Stimulated activated CD4-positive, alpha-beta T cell treated with anti-CD3 and anti-CD28 coated beads, TNF-alpha, amount 100 ng/mL, for 48 hours (primary cell): ENCODE data around the gene CNTNAP2.
"Not testable (repeated sequence)": the region's sequence is repeated elsewhere in the genome, so short reads cannot be mapped to it uniquely, and the experiment has no call there.

Experiments
- DNase-seq, 3 donors: peaks; one replicate each; pipeline ENCODE4 v3.0.0-alpha.2; 2020; ENCODE audit warnings: low read depth in 3 of 3

Gene CNTNAP2

DNA sequence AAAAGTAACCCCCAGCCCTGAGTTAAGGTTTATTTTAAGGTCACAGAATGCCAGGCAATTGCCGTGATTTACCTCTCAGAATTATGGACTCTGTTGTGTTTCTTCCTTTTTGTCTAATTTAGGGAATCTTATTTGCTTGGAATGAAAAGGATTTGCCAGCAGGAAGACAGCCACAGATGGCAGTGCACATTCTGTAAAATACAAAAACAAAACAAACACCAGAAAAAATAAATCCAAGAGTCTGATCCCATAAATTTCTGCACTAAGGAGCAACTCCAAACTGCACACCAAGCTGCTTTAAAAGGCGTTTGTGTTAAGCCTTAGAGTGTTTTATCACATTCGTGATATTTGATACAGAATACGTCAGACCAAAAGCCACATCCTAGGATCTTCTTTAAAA is 2275.0 kb downstream of the CNTNAP2 start:
- DNase-seq = no peak

DNA sequence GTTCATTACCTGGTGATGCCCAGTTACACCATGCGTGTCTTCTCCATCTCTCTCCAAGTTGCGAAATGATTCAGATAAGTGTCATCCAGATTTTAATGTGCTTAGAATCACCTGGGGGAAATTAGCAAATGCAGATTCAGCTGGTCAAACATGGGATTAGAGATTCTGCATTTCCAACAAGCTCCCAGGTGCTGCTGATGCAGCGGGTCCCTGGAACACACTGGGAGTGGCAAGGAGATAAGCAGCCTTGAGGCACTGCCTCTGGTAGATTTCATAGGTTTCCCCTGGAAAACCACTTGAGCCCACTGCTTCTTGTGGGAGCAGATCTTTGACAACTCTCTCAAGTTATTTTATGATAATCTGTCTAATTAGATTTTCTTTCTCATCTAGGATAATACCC is 2278.0 kb downstream of the CNTNAP2 start:
- DNase-seq = no peak

DNA sequence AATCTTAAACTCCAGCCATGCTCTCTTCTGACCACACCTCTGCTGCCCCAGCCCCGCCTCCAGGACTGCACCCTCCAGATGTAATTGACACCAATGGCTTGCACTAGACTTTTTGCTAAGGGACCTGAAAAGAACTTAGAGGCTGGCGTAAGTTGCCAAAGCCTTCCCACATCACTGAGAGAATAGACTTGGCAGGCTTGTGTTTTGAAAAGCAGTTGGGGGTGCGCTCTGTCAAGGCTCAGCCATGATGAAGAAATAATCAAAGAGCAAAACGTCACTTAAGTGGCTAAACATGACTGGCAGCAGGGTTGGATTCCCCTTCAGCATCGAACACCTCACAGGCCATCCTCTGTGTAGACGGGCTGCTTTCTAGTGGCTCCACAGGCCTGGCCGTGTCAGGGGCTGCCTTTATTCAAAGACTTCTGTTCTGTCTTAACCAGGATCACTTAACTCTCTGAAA is 2278.8 kb downstream of the CNTNAP2 start:
- no peak for DNase-seq

DNA sequence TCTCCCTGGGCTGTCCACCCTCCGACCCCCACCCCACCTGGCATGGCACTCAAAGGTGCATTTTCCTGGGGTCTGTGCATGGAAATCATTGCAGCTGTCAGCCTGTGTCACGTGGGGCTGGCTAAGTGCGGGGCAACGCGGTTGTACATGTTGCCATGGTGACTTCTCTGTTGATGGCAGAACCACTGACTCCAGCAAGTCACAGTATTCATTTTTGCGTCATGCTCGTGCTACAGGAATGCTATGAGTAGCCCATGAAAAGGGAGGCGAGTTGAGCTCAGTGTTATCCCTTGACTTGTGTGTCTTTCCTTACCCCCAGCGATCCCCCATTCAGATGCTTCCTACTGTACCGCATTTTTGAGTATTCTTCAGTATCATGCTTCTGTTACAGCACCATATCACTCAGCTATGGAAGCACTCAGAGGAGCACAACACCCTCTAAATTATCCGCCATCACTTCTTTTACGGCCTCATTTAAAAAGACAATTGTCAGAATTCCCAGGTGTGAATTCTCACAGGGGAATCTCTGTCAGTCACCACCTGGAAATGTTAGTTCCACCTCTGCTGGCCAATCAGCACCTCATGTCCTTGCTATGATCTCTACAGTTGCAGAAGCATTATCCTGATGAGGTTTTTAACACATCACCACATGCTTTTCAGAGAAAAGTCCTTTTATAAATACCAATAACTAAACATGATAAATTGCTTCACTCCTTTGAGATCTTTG is 2279.6 kb downstream of the CNTNAP2 start:
- no peak for DNase-seq

DNA sequence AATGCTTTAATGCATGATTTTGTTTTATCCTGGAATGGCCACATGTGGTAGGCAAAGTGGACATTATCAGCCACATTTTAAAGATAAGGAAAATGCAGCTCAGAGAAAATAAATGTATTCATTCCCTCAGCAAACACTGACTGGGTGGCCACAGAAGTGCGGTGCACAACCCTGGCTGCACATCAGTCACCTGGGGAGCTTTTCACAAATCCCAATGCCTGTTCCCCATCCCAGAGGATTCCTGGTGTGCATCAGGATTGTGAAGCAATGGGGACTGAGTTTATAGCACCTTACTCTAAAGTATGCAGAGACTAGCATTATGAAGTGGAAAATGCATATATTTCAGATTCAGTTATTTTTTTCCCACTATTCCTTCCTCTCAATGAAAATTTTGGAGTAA is 2280.5 kb downstream of the CNTNAP2 start:
- no peak for DNase-seq

DNA sequence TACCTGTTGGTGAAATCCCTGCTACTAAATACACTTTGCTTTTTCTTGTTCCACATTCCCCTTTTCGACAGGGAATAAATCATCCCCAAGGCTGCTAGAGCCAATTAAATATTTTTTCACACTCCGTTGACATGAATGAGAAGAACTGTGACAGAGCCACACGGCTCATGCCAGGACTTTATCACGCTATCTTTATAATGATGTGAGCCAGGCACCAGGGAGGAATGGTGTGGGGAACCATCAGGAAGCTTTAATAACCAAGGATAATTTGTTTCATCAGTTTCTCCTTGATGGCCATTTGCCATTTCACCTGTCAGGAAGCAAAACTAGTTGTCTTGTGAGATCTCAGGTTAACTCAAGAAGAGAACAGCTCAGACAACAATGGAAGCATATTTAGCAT is 2280.9 kb downstream of the CNTNAP2 start:
- no peak for DNase-seq

DNA sequence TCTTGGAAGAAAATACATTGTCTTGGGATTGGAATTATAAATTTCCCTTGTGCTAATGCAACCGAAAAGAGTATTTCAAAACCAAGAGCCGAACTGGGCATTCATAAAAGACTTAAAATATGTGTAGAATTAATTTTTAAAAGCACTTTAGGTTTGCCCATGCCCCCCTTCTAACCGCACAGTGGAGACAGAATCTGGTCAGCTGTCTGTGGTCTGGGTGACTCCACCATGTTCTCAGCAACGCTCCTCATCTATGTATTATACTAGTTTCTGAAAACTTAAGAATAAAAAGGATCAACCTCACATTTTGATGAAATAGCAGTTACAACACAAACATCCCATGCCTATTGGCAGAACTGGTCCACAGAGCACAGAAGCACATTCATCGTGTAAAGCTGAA is 2281.4 kb downstream of the CNTNAP2 start:
- no peak for DNase-seq

DNA sequence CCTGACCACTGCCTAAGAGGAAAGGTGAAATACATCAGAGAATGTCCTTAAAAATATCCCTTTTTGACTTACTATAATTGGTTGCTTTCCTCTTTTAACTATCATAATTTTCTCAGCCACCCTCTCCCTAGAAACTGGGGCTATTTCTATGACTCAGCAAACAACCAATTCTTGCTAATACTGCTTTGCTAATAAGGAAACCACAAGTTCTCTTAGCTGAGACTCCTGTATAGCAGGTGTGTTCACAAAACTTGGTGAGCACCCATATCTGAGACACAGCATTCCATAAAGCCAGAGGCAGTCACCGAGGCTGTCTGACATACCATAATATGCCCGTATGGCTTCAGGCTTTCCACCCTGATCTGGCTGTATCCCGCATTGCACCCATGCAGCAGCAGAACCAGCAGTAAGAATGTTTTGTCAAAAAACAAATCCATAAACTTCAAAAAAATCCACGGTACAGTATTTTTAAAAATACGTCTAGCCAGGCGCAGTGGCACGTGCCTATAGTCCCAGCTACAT is 2282.3 kb downstream of the CNTNAP2 start:
- no peak for DNase-seq

DNA sequence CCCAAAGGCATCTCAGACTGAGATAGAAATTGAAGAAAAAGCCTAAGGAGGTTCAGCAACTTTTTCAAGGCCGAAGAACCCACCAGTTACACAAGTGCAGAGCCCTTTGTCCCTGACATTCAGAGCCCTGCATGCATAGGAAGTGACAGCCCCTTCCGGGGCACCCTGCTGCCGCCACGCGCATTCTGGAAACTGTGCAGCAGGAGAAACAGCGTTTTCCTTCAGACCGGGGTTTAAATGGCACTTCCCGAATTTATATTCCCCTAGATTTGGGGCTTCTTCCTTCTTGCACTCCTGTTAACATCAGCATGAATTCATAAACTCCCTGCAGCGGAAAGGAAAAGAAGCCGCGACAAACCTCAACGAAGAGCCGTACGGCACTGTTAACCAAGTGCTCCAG is 2283.5 kb downstream of the CNTNAP2 start:
- DNase-seq = no peak

DNA sequence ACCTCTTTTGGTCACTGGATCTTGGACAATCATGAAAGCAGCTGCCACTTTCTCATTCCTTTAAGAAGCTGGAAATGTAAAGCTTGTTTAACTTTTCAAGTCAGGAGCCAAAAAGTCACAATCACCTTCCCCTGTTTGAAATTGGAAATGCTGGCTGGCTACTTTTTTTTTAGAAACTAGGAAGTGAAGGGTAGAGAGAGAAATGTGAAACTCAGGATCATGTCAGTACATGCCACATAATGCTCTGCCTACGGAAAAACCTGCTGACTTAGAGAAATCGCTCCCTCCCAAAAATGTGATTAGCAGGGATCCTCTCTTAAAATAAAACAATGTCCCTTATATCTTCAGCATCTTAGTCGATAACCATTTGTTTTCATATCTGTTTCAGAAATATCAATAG is 2285.6 kb downstream of the CNTNAP2 start:
- no peak for DNase-seq

DNA sequence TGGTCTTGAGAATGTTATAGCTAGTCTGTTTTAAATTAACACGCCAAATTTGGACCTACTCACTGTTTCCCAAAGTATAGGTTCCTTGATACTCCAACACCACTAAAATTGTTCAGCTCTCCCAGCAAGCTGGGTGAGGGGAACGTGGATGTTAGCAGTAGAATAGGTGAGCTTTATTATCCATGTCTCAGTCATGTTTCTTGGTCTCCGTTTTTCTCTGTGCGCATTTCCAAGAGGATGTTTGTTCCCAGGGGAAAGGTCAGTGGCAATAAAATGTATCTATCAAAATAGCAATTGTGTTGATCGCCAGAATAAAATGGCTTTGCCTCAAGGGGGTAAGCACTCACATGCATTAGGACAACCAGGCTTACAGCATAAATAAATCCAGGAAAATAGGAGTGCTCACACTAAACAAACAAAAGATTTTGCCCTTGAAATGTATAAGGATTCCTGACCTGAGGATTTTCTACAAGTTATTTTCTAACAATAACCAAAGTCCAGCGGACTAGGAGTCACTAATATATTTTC is 2286.9 kb downstream of the CNTNAP2 start:
- no peak for DNase-seq

DNA sequence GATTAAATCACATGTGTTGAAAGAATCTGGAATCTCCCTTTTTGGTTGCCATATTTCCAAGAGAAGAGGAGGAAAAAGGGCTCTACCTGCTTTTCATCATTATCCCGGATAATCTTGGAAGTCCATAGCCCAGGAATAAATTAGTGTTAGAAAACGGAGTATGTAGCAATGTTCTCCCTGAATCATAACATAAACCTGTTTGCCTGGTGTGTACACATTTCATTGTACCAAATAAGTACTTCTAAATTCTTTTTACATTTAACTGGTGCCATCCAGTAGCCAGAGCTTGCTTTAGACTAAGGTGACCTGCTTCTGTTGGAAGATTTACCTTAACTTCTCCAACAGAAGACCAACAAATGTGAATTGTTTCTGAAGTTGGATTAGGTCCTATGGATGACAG is 2291.7 kb downstream of the CNTNAP2 start:
- DNase-seq = no peak

DNA sequence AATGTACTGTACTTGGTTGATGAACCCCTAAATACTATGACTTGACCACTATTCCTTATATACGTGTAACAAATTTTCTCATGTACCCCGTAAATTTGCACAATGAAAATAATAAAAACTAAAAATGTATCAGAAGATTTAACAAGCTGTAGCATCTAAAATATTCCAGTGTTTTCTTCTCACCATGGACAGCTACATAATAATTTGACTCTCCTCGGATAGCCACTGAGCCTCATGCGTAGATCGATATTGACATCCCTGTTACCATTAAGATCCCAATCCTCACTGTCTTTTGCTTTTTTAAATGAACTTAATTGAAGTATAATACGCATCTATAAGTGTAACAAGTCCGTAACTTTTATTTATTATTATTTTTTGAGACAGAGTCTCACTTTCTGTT is 2294.3 kb downstream of the CNTNAP2 start:
- no peak for DNase-seq

DNA sequence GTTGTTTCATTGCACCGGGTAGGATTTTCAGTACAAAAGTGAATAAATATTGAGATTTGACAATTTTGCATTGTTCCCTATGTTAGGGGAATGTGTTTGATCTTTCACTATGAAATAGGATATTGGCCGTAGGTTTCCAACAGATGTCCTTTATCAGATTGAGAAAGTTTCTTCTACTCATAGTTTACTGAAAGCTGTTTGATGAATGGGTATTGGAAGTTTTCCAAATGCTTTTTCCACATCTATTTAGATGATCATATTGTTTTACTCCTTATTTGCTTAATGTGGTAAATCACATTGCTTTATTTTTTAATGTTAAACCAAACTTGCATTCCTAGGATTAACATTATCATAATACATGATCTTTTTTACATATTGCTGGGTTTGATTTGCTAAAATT is 2296.1 kb downstream of the CNTNAP2 start:
- no peak for DNase-seq

DNA sequence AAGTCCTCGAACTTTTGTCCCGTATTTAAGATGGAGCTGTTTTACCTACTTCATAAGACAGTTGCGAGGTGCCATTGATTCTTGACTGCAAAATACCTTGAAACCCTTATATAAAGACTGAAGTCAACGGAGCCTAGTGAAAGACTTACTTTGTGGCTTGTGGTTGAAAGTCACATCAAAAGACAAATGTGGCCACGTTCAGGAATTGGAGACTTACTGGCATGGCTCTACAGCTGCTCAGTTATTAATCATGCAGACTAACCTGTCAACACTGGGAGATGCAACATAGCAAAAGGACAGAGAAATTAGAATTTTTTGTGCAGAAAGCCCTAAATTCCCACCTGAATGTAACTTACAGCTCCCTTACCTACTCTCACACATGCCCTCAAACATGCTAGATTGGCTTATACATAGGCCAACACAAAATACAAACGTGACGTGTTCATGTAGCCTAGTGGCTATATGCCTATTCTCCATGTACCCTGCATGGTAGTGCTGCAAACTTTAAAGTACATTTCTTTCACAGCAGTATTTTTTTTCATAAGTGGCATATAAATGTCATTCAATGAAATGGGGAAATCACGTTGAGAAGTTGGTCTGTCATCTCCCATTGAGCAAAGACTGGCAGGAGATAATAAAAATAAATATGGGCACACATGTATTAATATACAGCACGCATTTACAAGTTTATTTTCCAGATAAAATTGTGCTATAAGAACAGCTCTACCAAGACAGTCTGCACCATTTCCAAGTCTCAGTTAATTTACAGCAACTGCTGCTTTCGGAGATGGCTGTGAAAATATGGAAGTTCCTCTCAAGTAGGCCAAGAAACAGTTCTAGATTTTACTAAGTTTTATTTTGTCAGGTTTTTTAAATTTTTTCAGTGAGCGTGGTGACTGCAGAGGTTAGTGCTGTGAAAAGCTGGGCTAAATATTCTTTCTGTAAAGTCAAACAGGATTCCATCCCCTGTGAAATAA is 2303.5 kb downstream of the CNTNAP2 start:
- no peak for DNase-seq

DNA sequence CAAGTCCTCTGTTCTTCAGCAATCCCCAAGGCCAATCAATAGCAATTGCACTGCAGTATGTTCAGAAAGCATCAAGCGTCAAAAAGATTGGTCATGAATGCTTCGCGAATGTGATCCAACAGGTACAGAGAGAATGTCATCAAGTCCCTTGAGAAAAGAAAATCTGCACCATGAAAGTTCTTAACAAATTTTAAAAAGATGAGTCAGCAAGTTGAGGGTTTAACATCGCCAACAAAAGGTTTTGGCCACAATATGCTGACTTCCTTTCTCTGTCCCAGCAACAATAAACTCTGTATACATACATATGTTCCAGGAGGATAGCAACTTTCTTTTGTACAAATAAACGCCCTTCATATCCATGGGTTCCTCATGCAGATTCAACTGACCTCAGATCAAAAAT is 2305.4 kb downstream of the CNTNAP2 start:
- no peak for DNase-seq

DNA sequence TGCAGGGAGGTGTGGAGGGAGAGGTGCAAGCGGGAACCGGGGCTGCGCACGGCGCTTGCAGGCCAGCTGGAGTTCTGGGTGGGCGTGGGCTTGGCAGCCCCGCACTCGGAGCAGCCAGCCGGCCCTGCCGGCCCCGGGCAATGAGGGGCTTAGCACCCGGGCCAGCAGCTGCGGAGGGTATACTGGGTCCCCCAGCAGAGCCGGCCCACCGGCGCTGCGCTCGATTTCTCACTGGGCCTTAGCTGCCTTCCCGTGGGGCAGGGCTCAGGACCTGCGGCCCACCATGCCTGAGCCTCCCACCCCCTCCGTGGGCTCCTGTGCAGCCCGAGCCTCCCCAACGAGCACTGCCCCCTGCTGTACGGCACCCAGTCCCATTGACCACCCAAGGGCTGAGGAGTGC is 2309.8 kb downstream of the CNTNAP2 start:
- DNase-seq = not testable (repeated sequence)

DNA sequence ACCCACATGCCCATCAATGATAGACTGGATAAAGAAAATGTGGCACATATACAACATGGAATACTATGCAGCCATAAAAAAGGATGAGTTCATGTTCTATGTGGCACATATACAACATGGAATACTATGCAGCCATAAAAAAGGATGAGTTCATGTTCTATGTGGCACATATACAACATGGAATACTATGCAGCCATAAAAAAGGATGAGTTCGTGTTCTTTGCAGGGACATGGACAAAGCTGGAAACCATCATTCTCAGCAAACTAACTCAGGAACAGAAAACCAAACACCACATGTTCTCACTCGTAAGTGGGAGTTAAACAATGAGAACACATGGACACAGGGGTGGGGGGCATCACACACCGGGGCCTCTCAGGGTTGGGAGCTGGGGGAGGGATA is 2314.1 kb downstream of the CNTNAP2 start:
- DNase-seq = not testable (repeated sequence)

DNA sequence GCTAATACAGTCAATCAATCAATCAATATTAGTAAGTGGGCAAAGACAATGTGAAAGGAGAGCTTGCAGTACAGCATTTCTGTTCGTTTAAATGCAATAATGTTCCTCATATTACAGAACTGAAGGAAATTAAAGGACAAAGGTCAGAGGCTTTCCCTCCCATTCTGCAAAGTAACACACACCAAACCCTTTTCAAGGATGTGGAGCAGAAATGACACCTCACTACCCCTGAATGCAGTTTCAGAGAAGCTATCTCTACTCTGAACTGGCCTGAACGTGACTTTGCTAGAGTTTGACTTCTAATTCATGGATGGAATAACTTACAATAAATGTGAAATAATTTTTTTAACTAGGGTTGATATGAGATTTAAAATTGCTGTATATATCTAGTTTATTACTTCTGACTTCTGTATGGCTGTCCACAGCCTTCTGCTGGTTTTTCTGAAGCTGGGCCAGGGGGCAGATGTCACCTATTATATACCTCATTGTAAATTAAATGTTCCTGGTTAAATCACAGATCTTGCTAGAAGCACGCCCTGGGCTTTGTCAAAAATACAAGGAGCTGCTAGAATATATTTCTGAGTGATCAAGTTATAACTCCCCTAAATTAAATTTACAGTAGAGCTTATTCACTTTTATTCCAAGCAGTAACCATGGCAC is 2317.1 kb downstream of the CNTNAP2 start:
- no peak for DNase-seq

DNA sequence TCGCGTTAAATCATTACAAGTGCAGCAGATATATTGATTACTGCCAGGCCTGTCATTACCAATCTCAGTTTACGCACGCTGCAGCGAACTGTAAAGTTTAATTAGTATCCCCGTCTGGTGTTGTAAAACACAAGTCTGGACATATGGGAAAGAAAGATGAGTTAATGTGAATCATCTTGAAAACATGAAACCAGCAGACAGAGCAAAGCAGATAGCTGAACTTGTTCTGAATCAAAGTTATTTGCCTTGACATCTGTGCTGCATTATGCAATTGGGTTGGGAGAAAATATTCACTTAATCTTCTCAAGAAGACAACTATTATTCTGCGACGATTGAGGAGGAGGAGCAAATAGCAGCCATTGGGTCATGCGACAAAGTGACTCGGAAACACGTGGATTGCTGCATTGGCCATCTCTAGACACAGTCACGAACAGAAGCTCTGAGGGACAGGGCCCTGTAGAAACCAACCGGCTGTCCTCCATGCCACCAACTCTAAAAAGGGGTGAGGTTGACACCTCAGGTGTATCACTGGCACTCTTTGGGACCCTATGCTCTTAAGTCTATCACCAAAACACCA is 2317.7 kb downstream of the CNTNAP2 start:
- DNase-seq = no peak

DNA sequence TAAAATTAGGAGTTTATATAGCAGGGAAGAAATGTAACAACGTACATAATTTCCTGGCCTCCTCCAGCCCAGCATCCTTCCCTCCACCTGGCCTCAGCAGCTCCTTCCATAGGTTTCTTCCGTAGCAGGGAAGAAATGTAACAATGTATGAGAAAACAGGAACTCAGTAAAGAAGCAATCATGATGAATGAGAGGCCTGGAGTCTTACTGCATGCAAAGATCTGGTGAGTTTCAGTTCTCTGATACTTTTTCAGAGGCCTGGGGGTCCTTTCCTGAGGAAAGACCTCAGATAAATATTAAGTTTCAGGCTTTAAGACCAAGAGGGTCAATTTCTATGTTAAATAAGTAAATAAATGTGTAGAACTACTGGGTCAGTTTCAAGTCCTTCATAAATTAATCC is 2318.3 kb downstream of the CNTNAP2 start:
- DNase-seq = no peak

DNA sequence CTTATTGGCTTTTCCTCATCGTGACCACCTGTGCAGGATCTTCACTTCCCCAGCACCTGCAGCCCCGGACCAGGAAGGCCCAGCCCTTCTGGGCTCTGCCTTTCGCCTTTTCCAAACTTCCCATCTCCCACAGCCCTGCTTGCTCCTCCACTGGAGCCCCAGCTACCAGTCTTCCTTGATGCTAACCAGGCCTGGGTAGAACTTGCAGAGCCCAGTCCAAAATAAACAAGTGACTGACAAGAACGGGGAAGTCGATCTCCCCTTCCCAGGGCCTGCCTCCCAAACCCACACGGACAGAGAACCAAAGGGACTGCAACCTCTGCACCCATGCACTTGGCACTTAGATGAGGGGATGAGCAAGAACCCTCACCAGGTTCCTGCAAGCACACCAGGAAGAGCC is 2319.1 kb downstream of the CNTNAP2 start:
- no peak for DNase-seq
